Activated CD8-positive, alpha-beta memory T cell treated with anti-CD3 and anti-CD28 coated beads for 1 hour (primary cell): ENCODE measurements around the gene AHR.
"Not testable (repeated sequence)": the region's sequence is repeated elsewhere in the genome, so short reads cannot be mapped to it uniquely, and the experiment has no call there.

Experiments used
- DNase-seq, 2 donors: peaks; one replicate each; pipeline ENCODE4 v3.0.0-alpha.2; 2020; ENCODE audit warnings: low read depth in 1 of 2; ENCODE audit errors: extremely low read depth in 1 of 2

Gene AHR

GRCh38 chr7:17371671-17372524, 73.4 kb downstream of the AHR start:
- no peak for DNase-seq

DNA sequence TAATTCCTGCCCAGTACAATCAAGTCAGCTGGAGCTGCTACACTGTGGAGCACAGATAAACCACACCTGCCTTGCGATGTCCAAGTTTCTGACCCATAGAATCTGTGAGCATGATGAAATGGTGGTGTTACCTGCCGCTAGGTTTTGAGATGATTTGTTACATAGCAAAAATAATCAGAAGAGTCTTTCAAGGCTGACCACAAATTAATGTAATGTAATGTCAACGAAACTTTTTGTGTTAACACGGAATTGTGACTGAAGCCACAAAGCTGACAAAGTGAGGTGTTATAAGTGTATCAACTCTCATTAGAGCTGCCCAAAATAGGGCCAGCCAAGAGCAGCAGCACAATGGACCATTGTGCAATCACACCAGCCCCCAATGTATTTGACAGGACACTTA, 75.7 kb downstream of the AHR start:
- DNase-seq: no peak

DNA sequence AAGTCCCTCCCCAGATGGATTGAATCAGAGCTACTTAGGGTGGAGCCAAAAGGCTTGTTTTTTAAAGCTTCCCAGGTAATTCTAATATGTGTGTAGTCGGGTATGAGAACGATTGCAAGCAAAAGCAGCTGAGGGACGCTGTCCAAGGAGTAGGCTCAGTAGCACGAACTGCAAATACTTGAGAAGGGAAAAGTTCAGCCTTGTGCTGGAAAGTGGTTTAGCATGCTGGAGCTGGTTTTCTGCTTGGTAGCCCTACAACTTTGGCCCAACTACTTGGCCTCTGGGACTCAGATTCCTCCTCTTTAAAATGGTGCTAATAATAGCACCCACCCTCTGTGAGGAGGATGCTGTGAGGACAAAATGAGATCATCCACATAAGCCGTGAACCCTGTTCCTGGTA, 76.2 kb downstream of the AHR start:
- no peak for DNase-seq

- no peak for DNase-seq
These were observed 78.1 kb downstream of the AHR start for GRCh38 chr7:17376595-17376994.

DNA sequence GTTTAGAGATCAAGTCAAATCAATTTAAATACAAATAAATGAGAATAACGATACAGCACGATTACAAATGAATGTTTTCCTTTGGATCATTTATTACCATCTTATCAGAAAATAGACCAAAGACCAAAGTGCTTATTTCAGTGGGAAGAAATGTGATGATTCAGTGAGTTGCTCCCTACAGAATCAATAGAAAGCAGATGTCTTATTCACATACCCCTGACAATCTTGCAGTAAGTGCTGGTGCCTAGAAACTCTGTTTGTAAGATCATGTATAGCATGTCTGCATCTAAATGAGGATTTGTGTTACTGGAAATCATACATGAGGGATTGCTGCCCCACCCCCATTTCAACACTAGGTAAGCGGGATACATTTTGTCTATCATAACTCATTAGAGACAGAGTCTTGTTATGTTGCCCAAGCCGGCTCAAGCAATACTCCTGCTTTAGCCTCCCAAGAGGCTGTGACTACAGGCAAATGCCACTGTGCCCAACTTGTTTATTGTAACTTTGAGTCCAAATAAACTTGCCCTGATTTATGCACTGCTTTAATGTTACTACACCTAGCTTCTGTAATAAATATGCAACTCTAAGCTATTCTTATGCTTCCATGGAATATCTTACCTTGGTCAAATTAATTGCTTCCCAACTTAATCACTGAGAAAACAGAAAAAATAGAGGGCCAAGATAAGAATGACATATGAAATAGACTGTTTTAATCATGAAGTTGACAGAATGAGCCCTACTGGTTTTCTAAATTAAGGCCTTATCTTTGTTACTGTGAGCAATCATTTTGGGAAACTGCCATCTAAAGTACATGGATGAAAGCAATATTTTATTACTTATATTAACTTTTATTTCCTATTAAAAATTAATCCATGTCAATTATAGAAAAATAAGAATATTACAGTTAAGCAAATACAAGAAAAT, 82.5 kb downstream of the AHR start:
- DNase-seq: no peak

DNA sequence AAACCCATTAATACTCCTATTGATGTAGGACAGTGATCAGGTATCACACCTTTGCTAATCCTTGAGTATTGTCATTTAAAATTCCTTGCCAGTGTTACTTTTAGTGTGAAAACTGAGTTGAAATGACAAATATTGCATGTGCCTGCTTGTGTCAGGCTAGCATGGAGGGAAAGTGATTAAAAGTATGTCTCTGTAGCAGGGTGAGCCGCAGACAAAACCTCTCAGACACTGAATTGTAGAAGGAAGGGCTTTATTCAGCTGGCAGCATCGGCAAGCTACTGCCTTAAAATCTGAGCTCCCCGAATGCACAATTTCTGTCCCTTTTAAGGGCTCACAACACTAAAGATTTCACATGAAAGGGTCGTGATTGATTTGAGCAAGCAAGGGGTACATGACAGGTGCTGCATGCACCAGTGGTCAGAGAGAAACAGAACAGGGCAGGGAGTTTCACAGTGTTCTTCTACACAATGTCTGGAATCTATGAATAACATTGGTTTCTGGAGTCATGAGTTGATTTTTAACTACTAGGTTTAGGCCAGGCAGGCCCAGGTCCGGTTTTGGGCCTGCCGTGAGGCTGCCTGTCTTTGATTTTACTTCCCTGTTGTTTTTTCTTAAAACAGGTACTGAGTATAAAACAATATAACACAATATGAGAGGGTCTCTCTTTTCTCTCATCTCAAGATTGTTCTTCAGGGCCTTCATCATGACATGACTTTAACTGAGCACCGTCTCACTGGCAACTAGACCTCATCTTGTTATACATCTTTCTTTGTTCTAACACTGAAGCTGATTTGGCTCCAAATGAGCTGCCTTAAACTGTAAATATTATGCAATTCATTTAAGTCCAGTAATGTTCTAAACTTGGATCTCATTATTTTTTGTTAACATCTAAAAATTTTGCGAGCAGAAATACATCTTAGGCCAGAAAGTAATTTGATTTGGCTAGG, 84.2 kb downstream of the AHR start:
- DNase-seq: not testable (repeated sequence)

DNA sequence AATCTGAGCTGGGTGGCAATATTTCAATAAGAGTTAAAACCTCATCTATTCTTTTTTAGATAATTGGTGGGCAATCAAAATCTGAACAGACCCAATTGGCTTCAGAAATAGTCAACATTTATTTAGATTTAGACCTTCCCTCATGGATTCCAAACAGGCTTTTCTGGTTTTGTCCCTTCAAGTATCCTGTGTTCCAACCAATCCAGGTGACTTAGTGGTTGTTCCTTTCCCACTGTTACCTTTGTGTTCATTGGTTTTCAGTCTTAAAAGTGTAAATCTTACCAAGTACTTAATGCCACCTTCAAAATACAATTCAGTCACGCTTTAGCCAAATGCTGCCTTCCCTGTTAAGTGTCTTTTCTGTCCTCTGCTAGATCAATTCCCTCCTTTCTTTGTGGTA, 85.9 kb downstream of the AHR start:
- DNase-seq: no peak

- no peak for DNase-seq
These were observed 87.2 kb downstream of the AHR start for GRCh38 chr7:17385612-17386011.

DNA sequence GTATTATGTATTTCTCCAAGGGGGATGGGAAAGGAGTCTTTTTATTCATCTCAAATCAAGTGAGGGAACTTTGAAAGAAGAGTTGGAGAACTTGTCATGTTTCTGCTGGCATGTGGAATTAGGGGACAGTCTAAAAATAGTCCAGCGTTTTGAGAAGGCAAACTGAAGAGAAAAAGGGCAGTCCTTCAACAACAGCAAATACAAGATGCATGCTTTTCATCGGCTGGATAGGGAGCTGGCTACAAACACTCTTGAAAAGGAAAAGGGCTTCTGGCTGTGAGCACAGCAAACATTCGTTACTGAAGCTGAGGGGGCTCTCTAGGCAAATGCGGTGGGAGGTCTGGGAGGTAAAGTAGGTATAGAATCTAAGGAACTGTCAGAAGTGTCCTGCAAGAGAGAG, 91.9 kb downstream of the AHR start:
- DNase-seq: no peak

DNA sequence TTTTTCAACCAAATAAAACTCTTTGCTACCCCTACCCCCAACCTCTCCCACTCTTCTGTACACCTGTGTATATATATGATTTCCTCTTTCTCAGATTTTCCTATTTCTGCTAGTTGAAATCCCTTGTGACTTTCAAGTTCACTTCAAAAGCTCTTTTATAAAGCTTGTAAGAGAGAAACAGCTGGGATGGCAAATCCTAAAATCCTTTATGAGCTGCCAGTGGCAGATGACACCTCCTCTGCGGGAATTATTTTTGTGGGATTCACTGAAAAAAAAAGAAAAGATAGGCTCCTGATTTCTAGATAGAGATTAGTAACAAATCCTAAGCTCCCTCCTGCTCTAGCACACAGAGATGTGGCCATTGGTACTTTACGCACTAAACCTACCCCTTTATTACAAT, 92.9 kb downstream of the AHR start:
- DNase-seq: no peak

DNA sequence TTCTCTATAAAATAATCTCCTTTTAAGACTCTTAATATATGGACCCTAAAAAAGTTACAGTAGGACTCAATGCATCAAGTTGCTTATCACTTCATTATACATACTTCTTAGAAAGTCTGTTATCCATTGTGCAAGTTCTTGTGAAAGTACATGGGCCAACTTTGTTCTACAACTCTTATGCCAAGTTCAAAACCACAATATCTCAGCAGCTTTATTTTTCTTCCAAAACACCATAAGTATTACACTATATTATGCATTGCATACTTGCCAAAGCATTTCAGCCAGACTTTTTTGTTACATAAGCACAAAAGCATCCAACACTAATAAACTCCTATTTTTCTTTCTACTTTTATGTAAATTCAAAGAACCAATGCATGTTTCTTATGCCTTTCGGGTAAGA, 94.4 kb downstream of the AHR start:
- DNase-seq: no peak

DNA sequence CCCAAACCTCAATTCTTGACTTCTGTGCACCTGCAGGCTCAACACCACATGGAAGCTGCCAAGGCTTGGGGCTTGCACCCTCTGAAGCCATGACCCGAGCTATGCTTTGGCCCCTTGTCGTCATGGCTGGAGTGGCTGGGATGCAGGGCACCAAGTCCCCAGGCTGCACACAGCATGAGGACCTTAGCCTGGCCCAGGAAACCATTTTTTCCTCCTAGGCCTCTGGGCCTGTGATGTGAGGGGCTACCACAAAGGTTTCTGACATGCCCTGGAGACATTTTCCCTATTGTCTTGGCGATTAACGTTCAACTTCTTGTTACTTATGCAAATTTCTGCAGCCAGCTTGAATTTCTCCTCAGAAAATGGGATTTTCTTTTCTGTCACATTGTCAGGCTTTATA, 96.1 kb downstream of the AHR start:
- DNase-seq: not testable (repeated sequence)
